HepG2 (cell line): ENCODE results near the gene TSPAN13. TPM values are rescaled to one million over a fixed set of nuclear protein-coding genes. Genes with fewer than 3 reads are reported as not detected.

ENCODE experiments used
- ATAC-seq: fragments of 200-7000 bp; cut with Tn5 transposase; 3 replicates; pipeline ENCODE4 v1.9.1; 2020; ENCODE audit warnings: mild to moderate bottlenecking, moderate library complexity
- BruUV-seq: library from RNA; stranded (reverse); fragments of 400-500 nt; replicated peaks from 2 replicates; lab custom pipeline; 2021; lab: Mats Ljungman, UMichigan
- CTCF ChIA-PET: fragments of 300-600 bp; formaldehyde crosslinking; extraction: SDS; loops from one replicate; lab custom pipeline; 2021; ENCODE audit warnings: low total read pairs, inconsistent platforms, low intra/inter-chr PET ratio; lab: Yijun Ruan, JAX
- POLR2A ChIA-PET: fragments of 350-600 bp; sonication (Branson Sonifier 250); formaldehyde crosslinking; loops from one replicate; lab custom pipeline; 2020; ENCODE audit warnings: antibody characterized with exemption, inconsistent platforms; lab: Yijun Ruan, JAX
- DNase-seq: peaks from one replicate; pipeline ENCODE4 v3.0.0-alpha.2; 2015; ENCODE audit warnings: low spot score
- FAIRE-seq: peaks from 3 replicates; lab custom pipeline; 2011; peaks lifted over from hg19 to GRCh38; lab: Jason Lieb, UNC
- H2AFZ ChIP-seq: one replicate; pipeline ENCODE4 v1.6.1; 2011; ENCODE audit warnings: low read length, inconsistent platforms
- H3K27ac ChIP-seq: fragments of 300-600 bp; 3 replicates; pipeline ENCODE4 v1.8.0; 2011; ENCODE audit warnings: mixed run types, mild to moderate bottlenecking, mixed read lengths, low read length, inconsistent platforms; ENCODE audit not compliant: insufficient read depth; ENCODE audit errors: extremely low read length
- H3K27me3 ChIP-seq, 2 experiments: fragments of 200-600 bp in 1 of 2; 2 replicates in 1 of 2; 3 replicates in 1 of 2; pipeline versions ENCODE4 v1.6.0 to v1.8.0; 2011; ENCODE audit warnings: low read length in 2 of 2, mild to moderate bottlenecking in 2 of 2, moderate library complexity in 2 of 2, inconsistent platforms in 1 of 2; ENCODE audit not compliant: insufficient read depth in 2 of 2, control insufficient read depth in 1 of 2
- H3K36me3 ChIP-seq, 2 experiments: fragments of 200-600 bp in 1 of 2; replicated peaks in 1 of 2; 2 replicates in 1 of 2; 3 replicates in 1 of 2; pipeline versions ENCODE4 v1.5.1 to v1.8.0; 2011; ENCODE audit warnings: low read length in 2 of 2, inconsistent platforms in 1 of 2; ENCODE audit not compliant: insufficient read depth in 2 of 2, control insufficient read depth in 1 of 2
- H3K4me1 ChIP-seq: 2 replicates; pipeline ENCODE4 v1.5.1; 2012; ENCODE audit warnings: low read length, inconsistent platforms; ENCODE audit not compliant: insufficient read depth
- H3K4me2 ChIP-seq: 2 replicates; pipeline ENCODE4 v1.6.0; 2011; ENCODE audit warnings: low read depth, low read length, inconsistent platforms
- H3K4me3 ChIP-seq, 3 experiments: fragments of 200-600 bp in 1 of 3; sonication (generic), shearing (Covaris generic) in 1 of 3; replicated peaks in 1 of 3; 2 replicates each; pipeline ENCODE4 v1.5.1; 2011 to 2016; ENCODE audit warnings: low read length in 3 of 3, inconsistent platforms in 2 of 3, low read depth in 2 of 3, mild to moderate bottlenecking in 2 of 3, control low read depth in 1 of 3, mixed read lengths in 1 of 3; ENCODE audit not compliant: insufficient read depth in 1 of 3
- H3K79me2 ChIP-seq: one replicate; pipeline ENCODE4 v1.6.1; 2011; ENCODE audit warnings: low read length, inconsistent platforms; ENCODE audit not compliant: insufficient read depth
- H3K9ac ChIP-seq: 2 replicates; pipeline ENCODE4 v1.6.0; 2011; ENCODE audit warnings: mild to moderate bottlenecking, low read depth, low read length, inconsistent platforms; ENCODE audit not compliant: insufficient read depth
- H3K9me3 ChIP-seq: 2 replicates; pipeline ENCODE4 v1.5.1; 2012; ENCODE audit warnings: mild to moderate bottlenecking, low read length
- H4K20me1 ChIP-seq: 2 replicates; pipeline ENCODE4 v1.6.0; 2011; ENCODE audit warnings: inconsistent platforms, mild to moderate bottlenecking, low read length, moderate library complexity; ENCODE audit not compliant: insufficient read depth
- ARID2 ChIP-seq: sonication (generic); formaldehyde crosslinking; IDR thresholded peaks from 2 replicates; pipeline ENCODE4 v1.8.1; 2022; ENCODE audit warnings: mild to moderate bottlenecking, missing genetic modification reagents, borderline replicate concordance
- ARNT2 ChIP-seq: sonication (generic); formaldehyde crosslinking; IDR thresholded peaks from 2 replicates; pipeline ENCODE4 v1.8.0; 2022; ENCODE audit warnings: mild to moderate bottlenecking, low read depth, missing genetic modification reagents, moderate library complexity
- CEBPG ChIP-seq: IDR thresholded peaks from 2 replicates; pipeline ENCODE4 v1.6.1; 2016
- ELF1 ChIP-seq: sonication (generic); formaldehyde crosslinking; IDR thresholded peaks from 2 replicates; pipeline ENCODE4 v1.4.0; 2020; ENCODE audit warnings: missing genetic modification reagents
- IKZF5 ChIP-seq: IDR thresholded peaks from 2 replicates; pipeline ENCODE4 v1.6.1; 2018; ENCODE audit warnings: missing genetic modification reagents, mild to moderate bottlenecking, missing compliant biosample characterization
- JUN ChIP-seq: sonication (generic); formaldehyde crosslinking; IDR thresholded peaks from 2 replicates; pipeline ENCODE4 v1.4.0; 2020; ENCODE audit warnings: mild to moderate bottlenecking, missing genetic modification reagents
- NAIF1 ChIP-seq: sonication (generic); formaldehyde crosslinking; IDR thresholded peaks from 2 replicates; pipeline ENCODE4 v1.5.0; 2020; ENCODE audit warnings: mild to moderate bottlenecking, missing genetic modification reagents, borderline replicate concordance
- RBFOX2 ChIP-seq: fragments of 200-400 bp; formaldehyde crosslinking; IDR thresholded peaks from 2 replicates; pipeline ENCODE4 v1.6.1; 2017; ENCODE audit warnings: low read depth, mild to moderate bottlenecking, low read length
- TRAFD1 ChIP-seq: sonication (generic); formaldehyde crosslinking; IDR thresholded peaks from 2 replicates; pipeline ENCODE4 v1.5.1; 2020; ENCODE audit warnings: missing genetic modification reagents, mild to moderate bottlenecking, borderline replicate concordance
- TRIM24 ChIP-seq: sonication (generic); formaldehyde crosslinking; IDR thresholded peaks from 2 replicates; pipeline ENCODE4 v1.8.0; 2022; ENCODE audit warnings: mild to moderate bottlenecking, missing genetic modification reagents
- ZBTB1 ChIP-seq: sonication (generic); formaldehyde crosslinking; IDR thresholded peaks from 2 replicates; pipeline ENCODE4 v1.4.0; 2020; ENCODE audit warnings: missing genetic modification reagents, borderline replicate concordance
- ZBTB39 ChIP-seq: sonication (generic); formaldehyde crosslinking; IDR thresholded peaks from 2 replicates; pipeline ENCODE4 v1.5.0; 2020; ENCODE audit warnings: missing genetic modification reagents
- ZEB1 ChIP-seq: IDR thresholded peaks from 2 replicates; pipeline ENCODE4 v1.6.1; 2012; ENCODE audit warnings: mild to moderate bottlenecking, low read depth, inconsistent platforms; ENCODE audit not compliant: insufficient replicate concordance
- ZNF180 ChIP-seq: sonication (generic); formaldehyde crosslinking; IDR thresholded peaks from 2 replicates; pipeline ENCODE4 v1.4.0; 2020; ENCODE audit warnings: low read depth, missing genetic modification reagents, borderline replicate concordance
- ZNF776 ChIP-seq: sonication (generic); formaldehyde crosslinking; IDR thresholded peaks from 2 replicates; pipeline ENCODE4 v1.4.0; 2020; ENCODE audit warnings: mild to moderate bottlenecking, missing genetic modification reagents
- ZNF790 ChIP-seq: sonication (generic); formaldehyde crosslinking; IDR thresholded peaks from 2 replicates; pipeline ENCODE4 v1.8.0; 2022; ENCODE audit warnings: missing genetic modification reagents, mild to moderate bottlenecking, borderline replicate concordance
- ZSCAN5A ChIP-seq: sonication (generic); formaldehyde crosslinking; IDR thresholded peaks from 2 replicates; pipeline ENCODE4 v1.8.0; 2022; ENCODE audit warnings: mild to moderate bottlenecking, missing genetic modification reagents, borderline replicate concordance
- WGBS: methylation state at CpG from one replicate; pipeline ENCODE4 v1.1.6; 2017; ENCODE audit warnings: low lambda C conversion rate; 5-methylcytosine and 5-hydroxymethylcytosine counted together
- in situ Hi-C: cut with HindIII; loops from 2 replicates; pipeline ENCODE4 v1.10.0; 2017; ENCODE audit warnings: low pct_unique_long_range_greater_than_20kb; ENCODE audit not compliant: extremely low pct_ligation_motif_present
- intact Hi-C: fragments of 100-400 bp; cut with micrococcal nuclease; formaldehyde crosslinking; loops from one replicate; pipeline ENCODE4 v1.10.0; 2022; ENCODE audit not compliant: unreplicated experiment
- polyA plus RNA-seq, 8 experiments: library from polyadenylated mRNA; depleted of rRNA in 3 of 8; stranded (reverse) in 7 of 8; unstranded in 1 of 8; fragments of >200 nt; fragmentation: Illumina TruSeq in 4 of 8; extraction: Trizol in 4 of 8; gene quantifications; 2 replicates each; pipeline versions ENCODE4 v1.2.1 to v1.2.3, GENCODE V29; 2011 to 2016; ENCODE audit warnings: low read depth in 4 of 8, missing spikeins in 1 of 8, mixed read lengths in 1 of 8; ENCODE audit not compliant: insufficient read depth in 1 of 8
- total RNA-seq, 5 experiments: library from RNA; depleted of rRNA; stranded (reverse); fragments of >200 nt; fragmentation: Illumina TruSeq; extraction: Trizol; gene quantifications; 2 replicates each; pipeline ENCODE4 v1.2.3, GENCODE V29; 2016; ENCODE audit warnings: low read depth in 1 of 5

The TSPAN13 gene
- total and polyA plus RNA-seq, 2 of the 13 experiments (the other 11 are each of a cell fraction or from before 2014, with no cell fraction given), result 5.8 to 6.2 TPM

GRCh38 chr7:16778476-16778875 lies 24.9 kb downstream of the TSPAN13 start (continued):
- no peak for TF ChIP-seq JUN (CRISPR knock-in tag)
- TF ChIP-seq TRIM24 (CRISPR knock-in tag), result no peak
- no peak for TF ChIP-seq ZNF776 (CRISPR knock-in tag)
- TF ChIP-seq TRAFD1 (CRISPR knock-in tag), result no peak
- TF ChIP-seq ZNF180, result no peak
- TF ChIP-seq ZSCAN5A (CRISPR knock-in tag), result no peak

GRCh38 chr7:16779051-16779450 lies 25.5 kb downstream of the TSPAN13 start:
- Histone ChIP-seq H4K20me1 (no peaks in the 10 kb centered on the region), H3K4me2 (no peak overlapping the region), H3K27ac (no peak overlapping the region), H2AFZ (no peak overlapping the region), H3K4me1 (no peaks in the 10 kb centered on the region), H3K4me3 (no peak overlapping the region), H3K9me3 (no peaks in the 10 kb centered on the region), H3K36me3 (no peaks in the 10 kb centered on the region), H3K9ac (no peak overlapping the region), H3K27me3 (no peaks in the 10 kb centered on the region), H3K79me2 (no peaks in the 10 kb centered on the region)
- ChIA-PET CTCF (no interaction called here), POLR2A (no interaction called here)
- ATAC-seq (no peak), FAIRE-seq (no peak), DNase-seq (no peak)
- intact Hi-C loops (no loop called here), in situ Hi-C loops (no loop called here)
- no TSS peak for BruUV-seq
- WGBS, result 74% methylated on average over 1 of the region's 1 CpG
- TF ChIP-seq ARID2 (CRISPR knock-in tag), result no peak
- no peak for TF ChIP-seq RBFOX2
- TF ChIP-seq ZNF790, result no peak
- TF ChIP-seq ARNT2, result no peak
- TF ChIP-seq IKZF5, result no peak
- TF ChIP-seq NAIF1, result no peak
- TF ChIP-seq ELF1, result no peak
- no peak for TF ChIP-seq ZBTB39 (CRISPR knock-in tag)
- no peak for TF ChIP-seq CEBPG (CRISPR knock-in tag)
- no peak for TF ChIP-seq ZBTB1 (CRISPR knock-in tag)
- TF ChIP-seq ZEB1, result no peak
